ENCODE results near the gene TSPAN31. TPM values are rescaled to one million over a fixed set of nuclear protein-coding genes. Genes with fewer than 3 reads are reported as not detected.

The TSPAN31 gene
- polyA plus RNA-seq, 3 donors: 30.1 to 38.8 (median 36.2) TPM

DNA sequence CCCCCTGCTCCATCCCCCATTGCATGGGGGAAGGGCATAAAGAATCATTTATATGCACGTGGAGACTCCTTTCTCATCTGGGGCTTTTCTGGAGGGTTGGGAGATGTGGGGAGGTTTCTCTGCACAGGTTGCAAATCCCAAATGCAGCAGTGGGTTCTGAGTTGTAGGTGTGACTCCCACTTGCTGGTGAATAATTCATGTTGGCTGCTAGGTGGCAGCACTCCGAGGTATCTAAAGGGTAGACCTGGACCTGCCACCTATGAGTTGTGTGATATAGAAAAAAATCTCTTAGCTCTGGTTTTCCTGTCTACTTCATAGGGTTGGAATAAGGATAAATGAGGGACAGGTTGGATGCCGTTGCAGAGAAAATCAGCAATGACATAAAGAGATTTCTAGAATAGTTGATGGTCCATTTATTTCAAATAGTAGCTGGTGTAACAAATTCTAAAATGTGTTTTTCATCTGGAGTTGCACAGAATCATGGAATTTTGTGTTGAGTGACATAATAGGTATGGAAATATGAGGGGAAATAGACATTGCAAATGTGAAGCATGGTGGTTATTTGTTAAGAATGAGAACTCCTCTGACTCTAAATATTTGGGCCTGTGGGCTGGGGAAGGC lies 14.6 kb downstream of the TSPAN31 start:
- H3K27ac ChIP-seq (ENCODE audit: low read depth, low read length): no peak overlapping the region
- WGBS, 3 donors: 22 to 45% (median 42%) methylated on average over 3 of the region's 3 CpGs

DNA sequence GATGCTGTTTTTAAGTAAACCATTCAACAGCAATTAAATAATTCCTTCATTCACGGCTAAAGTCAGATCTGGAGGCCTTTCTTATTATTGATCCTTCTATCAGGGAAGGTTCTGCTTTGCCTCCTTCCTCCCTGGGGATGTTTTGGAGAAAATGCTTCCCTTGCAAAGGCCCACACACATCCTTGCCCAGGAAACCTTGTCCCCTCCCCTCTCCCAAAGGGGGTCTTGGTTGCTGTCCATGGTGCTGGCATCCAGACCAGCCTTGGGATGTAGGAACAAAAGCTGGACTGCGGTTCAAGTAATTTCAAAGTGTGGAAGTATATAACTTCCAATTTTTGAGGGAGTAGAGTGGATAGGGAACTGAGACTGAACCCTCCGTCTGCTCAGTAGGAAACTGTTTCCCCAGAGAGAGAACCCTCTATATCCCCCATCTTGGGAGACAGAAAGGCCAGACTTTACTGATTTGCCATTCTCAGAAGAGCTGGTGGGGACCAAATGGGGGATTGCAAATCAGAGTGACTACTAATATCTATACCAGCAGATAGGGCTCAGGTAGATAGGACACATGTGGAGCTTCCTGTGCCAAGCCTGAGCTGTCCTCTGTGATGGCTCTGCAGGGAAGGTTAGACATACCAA lies 15.6 kb downstream of the TSPAN31 start:
- no peak overlapping the region for H3K27ac ChIP-seq (ENCODE audit: low read depth, low read length)
- 89 to 93% (median 93%) methylated on average over 3 of the region's 3 CpGs for WGBS, 3 donors

DNA sequence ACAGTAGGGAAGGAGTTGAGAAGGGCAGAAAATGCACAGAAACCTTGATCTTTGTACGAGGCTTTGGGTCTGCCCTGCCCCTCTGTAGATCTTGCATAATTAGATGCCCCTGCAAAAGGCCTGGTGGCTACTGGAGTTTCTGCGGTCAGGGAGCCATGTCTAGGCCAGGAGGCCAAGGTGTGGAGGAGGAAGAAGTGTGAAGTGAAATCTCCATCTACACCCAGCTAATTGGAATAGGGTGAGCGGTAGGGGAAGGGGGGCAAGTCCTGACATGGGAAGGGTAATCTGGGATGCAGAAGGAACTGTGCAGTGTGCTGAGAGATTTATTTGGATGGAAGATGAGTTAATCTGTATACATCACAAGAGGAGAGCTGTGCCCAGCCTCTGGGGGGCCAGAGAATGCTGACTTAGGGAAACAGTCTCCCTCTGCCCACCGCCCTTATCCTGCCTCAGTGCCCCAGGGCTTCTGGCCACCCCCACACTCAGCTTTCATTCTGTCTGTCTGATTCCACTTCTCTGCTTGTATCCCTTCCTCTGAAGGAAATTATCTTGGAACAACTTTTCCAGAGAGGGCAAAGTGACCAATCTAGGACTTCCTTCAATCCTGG lies 16.7 kb downstream of the TSPAN31 start:
- 92 to 96% (median 94%) methylated on average over 4 of the region's 4 CpGs for WGBS, 3 donors
- H3K27ac ChIP-seq (ENCODE audit: low read depth, low read length): no peak overlapping the region

DNA sequence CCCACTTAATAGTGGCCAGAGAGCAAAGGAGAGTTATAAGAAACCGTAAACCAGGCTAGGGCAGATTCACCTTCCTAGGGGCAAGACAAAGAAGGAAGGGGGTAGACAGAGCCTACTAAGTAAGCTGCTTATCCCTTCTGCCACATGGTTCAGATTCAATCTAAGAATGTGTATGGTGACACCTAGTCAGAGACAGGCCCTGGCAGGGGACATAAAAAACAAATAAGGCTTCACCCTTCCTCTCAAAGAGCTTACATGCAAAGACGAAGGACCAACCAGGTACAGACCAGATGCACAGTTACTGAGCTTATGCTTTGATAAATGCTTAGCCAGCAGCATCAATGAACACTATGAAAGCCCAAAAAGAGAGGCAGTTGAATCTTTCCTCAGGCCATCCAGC lies 17.6 kb downstream of the TSPAN31 start:
- WGBS, 3 donors: 93 to 96% (median 94%) methylated on average over 2 of the region's 2 CpGs
- no peak overlapping the region for H3K27ac ChIP-seq (ENCODE audit: low read depth, low read length)

DNA sequence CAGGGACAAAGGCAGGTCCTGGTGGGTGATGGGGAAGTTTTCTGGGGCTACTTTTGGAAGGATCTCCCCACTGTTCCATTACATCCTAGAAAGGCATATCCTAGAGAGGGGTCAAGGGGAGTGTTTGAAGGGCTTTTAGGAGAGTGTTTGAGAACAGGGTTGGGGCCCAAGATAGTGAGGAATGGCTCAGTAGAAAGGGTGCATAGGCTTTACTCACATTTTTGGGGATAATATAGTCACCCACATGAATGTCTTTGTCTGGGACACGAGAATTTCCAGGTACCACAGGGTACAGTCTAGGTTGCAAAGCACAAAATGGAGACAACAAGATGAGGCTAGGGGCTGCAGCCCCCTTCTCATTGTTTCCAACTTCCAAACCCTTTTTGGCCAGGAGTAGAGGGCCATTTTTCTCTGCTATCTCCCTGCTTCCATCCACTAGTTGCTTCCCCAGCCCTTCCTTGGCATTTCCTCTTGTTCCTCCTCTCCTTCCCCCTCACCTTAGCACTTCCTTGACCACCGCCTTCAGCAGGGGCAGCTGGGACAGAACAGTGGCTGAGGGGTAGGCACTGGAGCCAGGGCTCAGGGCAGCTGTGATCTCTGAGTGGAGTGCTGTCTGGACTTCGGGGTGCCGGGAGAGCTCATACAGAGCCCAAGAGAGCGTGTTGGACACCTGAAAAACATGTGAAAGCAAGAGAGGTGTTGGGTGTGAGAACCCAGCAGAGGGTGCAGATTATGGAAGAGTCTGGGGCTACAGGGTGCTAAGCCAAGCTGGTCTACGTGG lies 19.2 kb downstream of the TSPAN31 start:
- H3K27ac ChIP-seq (ENCODE audit: low read depth, low read length): no peak overlapping the region
- 70 to 81% (median 76%) methylated on average over 6 of the region's 6 CpGs for WGBS, 3 donors

DNA sequence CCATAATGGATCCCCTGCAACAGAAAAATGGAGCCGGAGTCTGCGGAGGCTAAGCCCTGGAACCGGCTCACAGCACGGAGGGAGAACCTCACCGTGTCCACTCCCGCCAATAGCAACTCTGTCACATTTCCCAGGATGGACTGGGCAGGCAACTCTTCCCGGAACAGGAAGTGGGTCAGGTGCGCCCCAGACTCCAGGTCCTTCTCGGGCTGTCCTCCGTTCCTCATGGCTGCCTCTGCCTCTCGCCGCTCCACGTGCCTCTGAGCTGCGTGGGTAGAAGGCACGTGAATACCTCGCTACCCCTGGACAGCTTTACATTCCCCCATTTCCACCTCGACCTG lies 19.8 kb downstream of the TSPAN31 start:
- no peak overlapping the region for H3K27ac ChIP-seq (ENCODE audit: low read depth, low read length)
- WGBS, 3 donors: 7 to 18% (median 17%) methylated on average over 17 of the region's 17 CpGs

DNA sequence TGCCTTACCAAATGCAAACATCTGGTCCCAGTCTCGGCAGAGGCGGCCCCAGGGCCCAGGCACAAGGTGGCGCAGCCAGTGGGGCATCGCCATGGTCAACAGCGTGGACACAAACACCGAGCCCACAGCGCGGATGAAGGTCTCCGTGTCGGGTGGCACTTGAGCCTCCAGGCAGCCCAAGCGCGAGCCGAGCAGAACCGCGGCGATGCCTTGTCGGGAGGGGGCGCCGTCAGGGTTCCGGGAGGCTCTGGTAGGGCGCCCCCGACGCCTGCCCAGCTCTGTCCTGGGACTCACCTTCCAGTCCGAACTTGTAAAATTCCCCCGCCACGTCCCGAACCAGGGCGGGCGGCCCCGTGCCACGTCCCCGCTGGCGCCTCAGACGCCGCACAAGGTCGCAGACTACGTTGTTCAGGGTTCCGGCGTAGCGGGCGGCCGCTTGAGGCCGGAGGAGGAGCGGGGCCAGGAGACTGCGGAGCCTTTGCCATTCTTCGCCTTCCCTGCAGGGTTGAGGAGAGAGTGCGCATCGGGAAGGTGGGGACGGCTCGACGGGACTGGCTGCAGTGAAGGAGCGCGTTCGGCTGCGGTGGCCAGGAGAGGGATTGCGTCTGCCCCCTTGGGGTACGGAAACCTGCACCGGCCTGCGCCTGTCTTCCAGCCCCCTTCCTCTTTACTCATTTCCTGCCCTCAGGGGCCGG lies 20.3 kb downstream of the TSPAN31 start:
- H3K27ac ChIP-seq (ENCODE audit: low read depth, low read length): no peak overlapping the region
- 0 to 2% (median 1%) methylated on average over 57 to 60 of the region's 60 CpGs for WGBS, 3 donors

DNA sequence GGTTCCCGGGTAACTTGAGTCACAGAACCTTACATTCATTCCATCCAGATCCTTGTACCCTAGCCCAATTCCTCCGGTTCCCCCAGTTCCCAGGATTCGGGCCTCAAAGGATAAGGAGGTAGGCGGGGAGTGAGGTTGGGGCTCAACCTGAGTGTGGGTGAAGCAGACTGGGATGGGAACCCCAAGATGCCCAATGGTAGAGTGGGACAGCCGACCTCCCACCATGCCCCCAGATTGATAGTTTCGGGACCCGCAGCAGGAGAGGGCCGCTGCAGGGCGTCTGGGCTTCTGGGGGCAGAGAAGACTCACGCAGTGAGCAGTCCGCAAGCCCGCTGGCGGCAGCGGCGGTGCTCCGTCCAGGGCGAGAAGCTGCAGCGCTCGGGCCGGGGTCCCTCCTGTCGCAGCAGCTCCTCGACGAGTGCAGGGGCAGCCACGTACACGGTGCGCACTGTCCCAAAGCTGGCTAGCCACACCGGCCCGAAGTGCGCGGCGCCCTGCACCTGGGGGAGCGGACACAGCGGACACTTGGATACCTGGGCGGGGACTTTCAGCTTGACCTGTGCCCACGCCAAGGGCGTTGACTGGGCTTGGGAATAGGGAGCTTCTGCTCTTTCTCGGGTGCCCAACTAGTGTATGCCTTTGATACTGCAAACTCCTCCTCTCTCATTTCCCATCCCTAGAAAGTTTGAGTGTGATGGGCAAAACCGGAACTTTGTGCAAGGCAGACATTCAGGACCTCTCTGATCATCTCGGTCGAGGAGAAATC lies 21.0 kb downstream of the TSPAN31 start:
- 1 to 4% (median 2%) methylated on average over 40 of the region's 40 CpGs for WGBS, 3 donors
- H3K27ac ChIP-seq (ENCODE audit: low read depth, low read length): no peak overlapping the region

DNA sequence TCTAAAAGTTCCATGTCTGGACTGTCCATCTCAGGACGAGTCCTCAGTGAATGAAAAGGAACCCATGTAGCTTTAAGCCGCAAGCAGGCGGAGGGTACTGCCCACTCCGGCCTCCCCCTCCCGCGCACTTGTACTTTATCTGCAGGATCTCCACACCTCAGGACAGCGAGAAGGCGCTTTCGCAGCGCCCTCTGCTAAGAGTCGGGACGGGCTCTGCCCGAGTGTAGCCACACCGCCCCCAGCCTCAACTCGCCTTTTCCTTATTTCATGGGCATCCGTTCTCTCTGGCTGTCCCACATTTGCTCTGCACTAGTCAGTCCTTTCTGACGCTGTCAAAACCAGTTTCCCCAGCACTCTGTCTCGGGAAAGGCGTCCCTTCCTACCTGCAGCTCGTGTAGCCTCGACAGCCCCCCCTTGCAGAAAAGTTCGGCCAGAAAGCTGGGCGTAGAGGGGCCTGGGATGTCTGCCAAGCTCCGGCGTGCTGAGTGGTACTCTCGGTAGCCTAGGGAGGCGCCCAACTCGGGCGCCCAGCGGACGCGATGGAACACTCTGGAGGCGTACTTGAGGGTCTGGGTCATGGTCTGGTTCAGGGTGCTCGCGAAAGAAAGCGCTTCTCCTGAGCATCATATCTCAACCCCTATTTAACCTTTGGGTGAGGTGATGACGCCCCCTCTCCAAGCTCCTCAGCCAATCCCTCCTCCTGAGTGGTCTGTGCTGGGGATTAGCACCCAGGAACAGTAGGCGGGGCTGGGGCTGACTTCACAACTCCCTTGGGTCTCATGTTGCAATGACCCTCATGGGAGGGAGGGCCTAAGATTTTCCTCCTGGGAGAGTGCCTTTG lies 21.8 kb downstream of the TSPAN31 start, which contains the start of gene CYP27B1:
Gene CYP27B1 (minus strand): TSS at position 615 of the 841 bp plus-strand sequence. CDS start 37 bp downstream, at position 578.
- WGBS, 3 donors: 5 to 8% (median 8%) methylated on average over 38 of the region's 38 CpGs
- no peak within 1 kb of the TSS for H3K27ac ChIP-seq (ENCODE audit: low read depth, low read length)

DNA sequence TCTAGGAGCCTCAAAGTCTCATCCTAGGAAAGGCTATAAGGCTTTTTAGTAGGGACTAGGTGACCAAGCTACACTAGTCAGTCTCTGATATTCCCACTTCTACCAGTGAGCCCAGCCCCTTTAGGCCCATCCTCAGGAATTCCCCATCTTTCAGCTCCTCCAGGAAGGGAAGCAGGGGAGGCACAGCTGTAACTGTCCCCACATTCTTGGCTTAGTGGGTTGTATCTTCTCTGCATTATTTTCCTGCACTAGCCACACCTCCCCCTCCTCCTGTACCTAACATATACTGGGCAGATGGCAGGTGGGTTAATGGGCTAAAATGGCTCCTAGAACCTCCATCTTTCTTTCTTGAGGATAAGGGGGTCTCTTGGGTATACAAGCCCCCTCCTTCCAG lies 22.5 kb downstream of the TSPAN31 start:
- no peak overlapping the region for H3K27ac ChIP-seq (ENCODE audit: low read depth, low read length)

DNA sequence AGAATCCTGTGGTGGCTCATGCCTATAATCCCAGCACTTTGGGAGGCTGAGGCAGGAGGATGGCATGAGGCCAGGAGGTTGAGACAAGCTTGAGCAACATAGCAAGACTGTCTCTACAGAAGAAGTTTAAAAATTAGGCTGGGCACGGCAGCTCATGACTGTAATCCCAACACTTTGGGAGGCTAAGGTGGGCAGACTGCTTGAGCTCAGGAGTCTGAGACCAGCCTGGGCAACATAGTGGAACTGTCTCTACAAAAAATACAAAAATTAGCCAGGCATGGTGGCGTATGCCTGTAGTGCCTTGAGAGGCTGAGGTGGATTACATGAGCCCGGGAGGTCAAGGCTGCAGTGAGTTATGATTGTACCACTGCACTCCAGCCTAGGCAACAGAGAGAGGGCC lies 23.0 kb downstream of the TSPAN31 start:
- no peak overlapping the region for H3K27ac ChIP-seq (ENCODE audit: low read depth, low read length)
- WGBS, 3 donors: 88 to 94% (median 93%) methylated on average over 3 of the region's 3 CpGs

DNA sequence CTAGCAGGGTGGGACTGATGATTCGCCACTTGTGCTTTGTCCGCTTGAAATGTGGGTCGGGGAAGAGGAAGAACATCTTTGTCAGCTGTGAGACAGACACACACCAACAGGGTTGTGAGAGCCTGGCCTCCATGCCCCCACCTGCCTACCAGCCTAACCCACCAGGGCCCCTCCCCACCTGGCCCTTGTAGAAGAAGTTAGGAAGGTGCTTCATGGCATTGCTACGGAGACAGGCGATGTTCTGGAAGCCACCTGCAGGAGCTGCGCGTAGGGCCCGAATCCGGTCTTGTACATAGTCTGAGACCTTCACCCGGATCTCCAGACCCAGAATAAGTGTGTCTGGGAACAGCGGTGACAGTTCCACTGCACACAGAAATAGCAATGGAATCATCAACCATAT lies 24.8 kb downstream of the TSPAN31 start:
- WGBS, 3 donors: 95 to 98% (median 96%) methylated on average over 11 of the region's 11 CpGs
- no peak overlapping the region for H3K27ac ChIP-seq (ENCODE audit: low read depth, low read length)

DNA sequence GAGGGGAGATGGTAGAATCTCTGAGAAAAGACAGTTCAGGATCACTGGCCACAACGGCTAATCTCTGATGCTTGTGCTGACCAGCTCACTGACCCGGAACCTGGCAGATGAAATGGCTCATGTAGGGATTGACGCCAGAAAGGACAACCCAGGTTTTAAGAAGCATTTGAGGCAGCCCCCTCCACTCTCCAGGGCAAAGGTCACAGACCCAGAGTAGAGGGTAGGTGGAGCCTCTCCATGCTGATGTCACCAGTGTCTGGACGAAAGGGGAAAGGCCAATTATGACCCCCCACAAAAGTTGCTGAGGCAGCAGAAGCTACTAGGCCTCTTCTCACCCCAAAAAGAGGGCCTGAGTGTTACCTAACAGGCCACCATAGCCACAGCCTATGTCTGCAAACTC lies 25.9 kb downstream of the TSPAN31 start:
- H3K27ac ChIP-seq (ENCODE audit: low read depth, low read length): no peak overlapping the region
- WGBS, 3 donors: 85 to 92% (median 87%) methylated on average over 4 of the region's 4 CpGs

DNA sequence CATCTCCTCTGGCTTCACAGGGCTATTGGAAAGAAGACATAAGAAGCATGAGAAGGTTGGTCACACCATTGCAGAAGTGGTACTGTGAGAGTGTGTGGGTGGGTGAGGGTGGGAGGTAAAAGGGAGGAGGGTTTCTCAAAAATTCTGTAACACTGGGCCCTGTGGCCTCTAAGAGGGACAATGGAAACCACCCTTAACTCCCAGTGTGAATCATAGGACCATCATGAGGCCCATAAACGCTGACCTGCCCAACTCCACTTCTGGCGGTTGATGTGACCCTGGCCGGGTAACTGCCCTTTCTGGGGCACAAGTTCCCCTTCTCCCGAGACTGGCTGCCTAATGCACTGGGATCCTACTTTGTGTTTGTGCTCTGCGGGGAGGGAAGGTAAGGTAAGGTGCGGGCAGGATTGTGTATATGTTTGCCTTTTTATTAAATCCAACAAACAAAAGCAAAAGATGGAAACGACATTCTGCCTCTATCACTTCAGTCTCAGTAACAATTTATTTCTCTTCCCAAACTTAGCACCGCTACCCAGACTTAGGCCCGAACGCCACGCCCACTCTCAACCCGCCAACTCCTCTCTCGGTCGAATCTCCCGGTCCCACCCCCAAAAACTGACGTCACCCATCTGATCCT lies 26.5 kb downstream of the TSPAN31 start:
- peak overlapping the region; percentile 59 for H3K27ac ChIP-seq (ENCODE audit: low read depth, low read length)
- WGBS, 3 donors: 3% methylated on average over 16 of the region's 16 CpGs

DNA sequence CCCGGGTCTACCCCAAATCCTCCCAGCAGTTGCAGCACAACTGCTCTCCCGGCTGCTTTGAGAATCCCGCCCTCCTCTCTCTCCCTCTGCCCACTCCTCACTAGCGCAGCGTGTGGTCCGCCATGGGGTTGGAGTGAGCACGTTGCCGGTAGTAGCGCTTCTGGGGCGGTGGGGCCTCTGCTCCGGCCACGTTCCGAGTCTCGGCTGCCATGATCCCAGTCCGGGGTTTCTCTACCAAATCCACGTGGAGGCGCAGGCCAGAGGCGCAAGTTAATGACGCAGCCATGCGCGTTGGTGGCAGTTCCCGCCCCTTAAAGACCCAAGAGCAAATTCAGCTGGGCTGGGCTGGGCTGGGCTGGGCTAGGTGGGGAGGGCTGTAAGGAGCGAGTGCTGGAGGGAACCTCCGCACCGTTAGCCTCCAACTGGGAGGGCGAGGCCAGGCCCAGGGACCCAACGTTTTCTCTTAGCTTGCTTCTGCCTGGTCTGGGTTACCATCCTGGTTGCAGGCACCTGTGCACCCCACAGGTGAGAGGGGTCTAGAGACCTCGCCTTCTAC lies 27.1 kb downstream of the TSPAN31 start, which contains the start of gene METTL1:
Gene METTL1 (minus strand): TSS at position 233 of the 556 bp plus-strand sequence. CDS start 22 bp downstream, at position 211.
- 0 to 1% (median 1%) methylated on average over 28 of the region's 28 CpGs for WGBS, 3 donors
- H3K27ac ChIP-seq (ENCODE audit: low read depth, low read length): peak within 1 kb of the TSS; percentile 59
